Measurements from ENCODE around the gene VILL. TPM values are rescaled to one million over a fixed set of nuclear protein-coding genes. Genes with fewer than 3 reads are reported as not detected.
"Not testable (repeated sequence)": the region's sequence is repeated elsewhere in the genome, so short reads cannot be mapped to it uniquely, and the experiment has no call there.

The VILL gene
- total RNA-seq, 2 experiments from 2014 or later, result 11.4 to 11.7 TPM

DNA sequence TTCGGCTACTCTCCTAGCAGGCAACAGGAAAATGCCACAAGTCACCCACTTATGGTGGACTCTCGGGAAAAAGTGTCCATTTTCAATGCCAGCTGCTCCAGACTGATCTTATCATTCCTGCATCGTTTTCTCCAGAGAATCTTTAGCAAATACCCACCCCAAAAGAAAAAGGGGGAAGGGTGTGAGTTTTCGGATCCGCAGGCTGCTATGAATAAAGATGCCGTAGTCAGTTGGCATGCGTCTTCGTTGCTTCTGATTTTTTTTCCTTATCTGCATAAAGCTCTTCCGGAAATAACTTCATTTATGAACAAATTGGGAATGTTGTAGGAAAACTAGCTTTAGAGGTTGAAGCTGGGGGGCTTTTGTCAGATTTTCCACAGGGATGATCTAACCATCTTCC, 22.4 kb upstream of the VILL start:
- Mint-ChIP-seq H3K4me1 (ENCODE audit: low read depth) (no peaks in the 10 kb centered on the region), H3K9me3 (no peaks in the 10 kb centered on the region), H3K4me3 (no peak overlapping the region), H3K36me3 (ENCODE audit: low read depth) (no peaks in the 10 kb centered on the region), H3K27ac (no peak overlapping the region), H3K27me3 (no peaks in the 10 kb centered on the region)
- ATAC-seq (no peak), DNase-seq (no peak)
- ChIA-PET CTCF (interaction anchor here (0.7 to 10.8 kb wide), 22 partner anchors 7 to 528 kb away, joined by 3 to 65 read pairs (median 5); partner anchors contain the start of genes EXOG and VILL), POLR2A (interaction anchor here (0.7 kb wide), 1 partner anchor 553 kb away, joined by 3 read pairs; no protein-coding TSS in a partner anchor)
- intact Hi-C loops (cut with micrococcal nuclease), result no loop called here
- TF ChIP-seq, protein P1, sequence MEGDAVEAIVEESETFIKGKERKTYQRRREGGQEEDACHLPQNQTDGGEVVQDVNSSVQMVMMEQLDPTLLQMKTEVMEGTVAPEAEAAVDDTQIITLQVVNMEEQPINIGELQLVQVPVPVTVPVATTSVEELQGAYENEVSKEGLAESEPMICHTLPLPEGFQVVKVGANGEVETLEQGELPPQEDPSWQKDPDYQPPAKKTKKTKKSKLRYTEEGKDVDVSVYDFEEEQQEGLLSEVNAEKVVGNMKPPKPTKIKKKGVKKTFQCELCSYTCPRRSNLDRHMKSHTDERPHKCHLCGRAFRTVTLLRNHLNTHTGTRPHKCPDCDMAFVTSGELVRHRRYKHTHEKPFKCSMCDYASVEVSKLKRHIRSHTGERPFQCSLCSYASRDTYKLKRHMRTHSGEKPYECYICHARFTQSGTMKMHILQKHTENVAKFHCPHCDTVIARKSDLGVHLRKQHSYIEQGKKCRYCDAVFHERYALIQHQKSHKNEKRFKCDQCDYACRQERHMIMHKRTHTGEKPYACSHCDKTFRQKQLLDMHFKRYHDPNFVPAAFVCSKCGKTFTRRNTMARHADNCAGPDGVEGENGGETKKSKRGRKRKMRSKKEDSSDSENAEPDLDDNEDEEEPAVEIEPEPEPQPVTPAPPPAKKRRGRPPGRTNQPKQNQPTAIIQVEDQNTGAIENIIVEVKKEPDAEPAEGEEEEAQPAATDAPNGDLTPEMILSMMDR (IDR thresholded peaks at IDR 0.05), result no peak

DNA sequence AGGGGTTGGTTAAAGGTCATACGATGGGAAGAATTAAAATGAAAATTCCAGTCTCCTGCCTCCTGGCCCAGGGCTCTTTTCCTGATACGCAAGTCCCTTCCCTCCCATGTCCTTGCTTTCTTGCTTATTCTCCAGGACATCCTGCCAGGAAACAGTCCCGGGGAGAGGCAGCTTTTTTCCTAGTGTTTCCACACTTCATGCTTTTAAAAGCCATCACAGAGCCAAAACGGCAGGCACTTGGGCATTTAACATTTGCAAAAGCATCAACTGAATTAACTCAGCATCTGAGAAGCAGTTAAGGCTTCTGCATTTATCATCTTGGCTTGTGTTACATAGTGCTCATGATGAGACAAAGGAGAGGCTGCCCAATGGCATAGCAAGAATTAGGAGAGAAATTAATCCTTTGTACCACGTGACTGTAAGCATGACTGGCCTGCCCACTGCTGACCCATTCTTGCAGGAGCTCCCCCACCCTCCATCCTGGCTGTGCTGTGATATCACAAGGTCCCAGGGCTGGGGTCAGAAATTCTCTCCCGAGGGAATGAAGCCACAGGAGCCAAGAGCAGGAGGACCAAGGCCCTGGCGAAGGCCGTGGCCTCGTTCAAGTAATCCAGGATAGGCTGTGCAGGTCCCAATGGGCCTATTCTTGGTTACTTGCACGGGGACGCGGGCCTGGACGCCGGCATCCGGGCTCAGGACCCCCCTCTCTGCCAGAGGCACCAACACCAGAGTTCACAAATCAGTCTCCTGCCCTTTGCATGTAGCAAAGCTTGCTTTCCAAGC, 21.6 kb upstream of the VILL start:
- Mint-ChIP-seq H3K4me1 (ENCODE audit: low read depth) (no peaks in the 10 kb centered on the region), H3K27me3 (no peaks in the 10 kb centered on the region), H3K9me3 (no peaks in the 10 kb centered on the region), H3K4me3 (no peak overlapping the region), H3K36me3 (ENCODE audit: low read depth) (no peaks in the 10 kb centered on the region), H3K27ac (no peak overlapping the region)
- ATAC-seq (no peak), DNase-seq (no peak)
- POLR2A ChIA-PET, result interaction anchor here (0.7 to 1.1 kb wide), 2 partner anchors 12 to 46 kb away, joined by 3 read pairs; no protein-coding TSS in a partner anchor
- intact Hi-C loops (cut with micrococcal nuclease), result no loop called here
- TF ChIP-seq, protein P1 (IDR thresholded peaks at IDR 0.05), result no peak
- CTCF ChIA-PET, result interaction anchor here (0.7 to 3.8 kb wide), 7 partner anchors 14 to 527 kb away, joined by 3 to 48 read pairs (median 5); partner anchors contain the start of gene EXOG

DNA sequence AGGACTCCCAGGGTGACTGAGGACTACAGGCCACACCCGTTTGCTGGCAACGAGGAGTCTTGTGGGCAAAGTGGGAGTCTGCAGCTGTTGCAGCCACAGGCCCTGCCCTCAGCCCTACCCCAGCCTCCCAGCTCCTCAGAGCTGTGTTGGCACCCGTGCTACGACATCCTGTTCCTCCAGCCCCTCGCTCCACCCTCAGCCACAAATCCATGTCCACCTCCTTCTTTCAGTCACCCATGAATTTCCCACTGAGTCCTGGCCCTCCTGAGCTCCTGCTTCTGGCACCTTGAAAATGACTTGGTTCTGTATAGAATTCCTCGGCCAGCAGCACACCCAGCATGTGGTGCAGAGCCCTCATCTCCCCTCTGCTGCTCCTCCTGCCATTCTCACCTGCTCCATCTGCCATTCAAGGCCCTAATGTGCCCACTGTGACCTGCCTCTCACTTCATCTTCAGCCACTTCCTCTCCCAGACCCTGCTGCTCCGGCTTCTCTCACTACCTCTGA, 20.9 kb upstream of the VILL start:
- intact Hi-C loops (cut with micrococcal nuclease), result no loop called here
- Mint-ChIP-seq H3K4me3 (no peak overlapping the region), H3K36me3 (ENCODE audit: low read depth) (no peaks in the 10 kb centered on the region), H3K9me3 (no peaks in the 10 kb centered on the region), H3K27ac (no peak overlapping the region), H3K4me1 (ENCODE audit: low read depth) (no peaks in the 10 kb centered on the region), H3K27me3 (no peaks in the 10 kb centered on the region)
- CTCF ChIA-PET, result interaction anchor here (0.7 to 1.5 kb wide), 5 partner anchors 9 to 102 kb away, joined by 3 to 7 read pairs (median 3); no protein-coding TSS in a partner anchor
- TF ChIP-seq, protein P1 (IDR thresholded peaks at IDR 0.05), result no peak
- ATAC-seq (no peak), DNase-seq (no peak)
- POLR2A ChIA-PET, result interaction anchor here (0.7 to 1.1 kb wide), 2 partner anchors 13 to 45 kb away, joined by 3 read pairs; no protein-coding TSS in a partner anchor

DNA sequence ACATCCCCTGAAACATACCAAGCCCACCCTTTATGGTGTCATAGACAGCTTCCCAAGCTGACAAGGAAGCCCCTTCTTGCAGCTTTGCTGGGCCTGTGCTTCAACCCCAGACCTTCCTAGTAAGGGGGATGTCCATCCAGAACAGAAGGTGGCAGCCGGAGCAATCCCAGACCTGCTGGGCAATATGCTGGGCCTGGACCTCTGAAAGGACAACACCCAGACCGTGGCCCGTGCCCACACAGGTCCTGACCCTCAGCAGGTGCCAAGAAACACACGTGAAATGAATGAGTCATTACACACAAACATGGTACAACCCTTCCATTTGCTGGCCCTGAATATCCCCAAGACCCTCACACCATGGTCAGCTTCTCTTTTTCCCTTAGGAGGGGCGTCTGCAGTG, 19.8 kb upstream of the VILL start:
- ChIA-PET CTCF (interaction anchor here (1.1 kb wide), 1 partner anchor 10 kb away, joined by 4 read pairs; no protein-coding TSS in a partner anchor), POLR2A (no interaction called here)
- peaks cover 4% of the 10 kb centered on the region for H3K4me1 Mint-ChIP-seq (ENCODE audit: low read depth)
- H3K27ac Mint-ChIP-seq, result no peak overlapping the region
- no peak overlapping the region for H3K4me3 Mint-ChIP-seq
- no peaks in the 10 kb centered on the region for H3K27me3 Mint-ChIP-seq
- no peak for DNase-seq
- H3K36me3 Mint-ChIP-seq (ENCODE audit: low read depth), result no peaks in the 10 kb centered on the region
- intact Hi-C loops (cut with micrococcal nuclease), result no loop called here
- no peak for ATAC-seq
- TF ChIP-seq, protein P1 (IDR thresholded peaks at IDR 0.05), result no peak
- H3K9me3 Mint-ChIP-seq, result no peaks in the 10 kb centered on the region

DNA sequence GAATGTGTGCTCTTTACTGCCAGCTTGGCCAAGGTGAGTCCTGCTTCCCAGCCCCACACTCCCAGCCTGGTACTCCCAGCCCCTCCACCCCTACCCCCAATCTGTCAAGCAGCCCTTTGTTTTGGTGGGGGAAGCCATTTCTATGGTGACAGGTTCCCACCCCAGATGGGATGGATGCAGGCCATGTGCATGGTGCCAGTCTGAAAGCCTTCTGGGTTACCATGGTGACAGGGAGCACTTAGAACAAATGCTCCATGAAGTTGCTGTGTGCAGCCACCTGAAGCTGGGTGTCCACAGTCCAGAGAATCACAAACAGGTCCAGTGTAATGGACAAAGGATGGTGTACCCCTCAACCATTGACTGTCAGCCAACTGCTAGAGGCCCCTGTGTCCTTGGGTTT, 19.1 kb upstream of the VILL start:
- no peaks in the 10 kb centered on the region for H3K36me3 Mint-ChIP-seq (ENCODE audit: low read depth)
- TF ChIP-seq, protein P1 (IDR thresholded peaks at IDR 0.05), result no peak

DNA sequence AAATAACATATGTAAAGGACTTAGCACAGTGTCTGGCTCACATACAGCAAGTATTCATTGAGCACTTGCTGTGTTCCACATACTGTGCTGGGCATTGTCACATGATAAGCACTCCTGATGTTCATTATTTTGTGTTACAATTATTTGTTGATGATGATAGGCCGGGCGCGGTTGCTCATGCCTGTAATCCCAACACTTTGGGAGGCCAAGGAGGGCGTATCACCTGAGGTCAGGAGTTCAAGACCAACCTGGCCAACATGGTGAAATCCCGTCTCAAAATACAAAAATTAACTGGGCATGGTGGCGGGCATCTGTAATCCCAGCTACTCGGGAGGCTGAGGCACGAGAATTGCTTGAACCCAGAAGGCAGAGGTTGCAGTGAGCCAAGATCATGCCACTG, 18.5 kb upstream of the VILL start:
- CTCF ChIA-PET, result interaction anchor here (1.7 to 5.6 kb wide), 2 partner anchors 32 to 117 kb away, joined by 5 to 29 read pairs; no protein-coding TSS in a partner anchor
- H3K27ac Mint-ChIP-seq; H3K4me3 Mint-ChIP-seq; H3K9me3 Mint-ChIP-seq; H3K4me1 Mint-ChIP-seq (ENCODE audit: low read depth); ATAC-seq; DNase-seq; intact Hi-C loops (cut with micrococcal nuclease); H3K36me3 Mint-ChIP-seq (ENCODE audit: low read depth); H3K27me3 Mint-ChIP-seq: not testable (repeated sequence)
- POLR2A ChIA-PET, result interaction anchor here (0.6 kb wide), 2 partner anchors 52 to 680 kb away, joined by 3 read pairs; no protein-coding TSS in a partner anchor

More for the DNA sequence above, 19.1 kb upstream of the VILL start:
- intact Hi-C loops (cut with micrococcal nuclease), result no loop called here
- Mint-ChIP-seq H3K27ac (no peak overlapping the region), H3K9me3 (no peaks in the 10 kb centered on the region), H3K4me1 (ENCODE audit: low read depth) (peaks cover 4% of the 10 kb centered on the region), H3K4me3 (no peak overlapping the region), H3K27me3 (no peaks in the 10 kb centered on the region)
- POLR2A ChIA-PET, result no interaction called here
- no peak for ATAC-seq
- CTCF ChIA-PET, result interaction anchor here (1.7 to 5.6 kb wide), 2 partner anchors 32 to 117 kb away, joined by 5 to 29 read pairs; no protein-coding TSS in a partner anchor
- no peak for DNase-seq
